H1 (cell line): Measurements from ENCODE around the gene WDR31. TPM values are rescaled to one million over a fixed set of nuclear protein-coding genes. Genes with fewer than 3 reads are reported as not detected.

Experiments used
- ASH2L ChIP-seq: fragments of 200-600, 300-600 bp; sonication (generic); IDR thresholded peaks from one replicate; pipeline ENCODE4 v1.7.1; 2017; ENCODE audit warnings: low read length
- ATF3 ChIP-seq: IDR thresholded peaks from 2 replicates; pipeline ENCODE4 v1.6.1; 2011; ENCODE audit warnings: low read depth, mild to moderate bottlenecking, low read length; ENCODE audit not compliant: insufficient read depth
- BRCA1 ChIP-seq: IDR thresholded peaks from 2 replicates; pipeline ENCODE4 v1.6.1; 2012; ENCODE audit warnings: low read depth, low read length, improper control_type of control experiment
- CBX5 ChIP-seq: fragments of 300-800, 300-1000 bp; sonication (generic); IDR thresholded peaks from 2 replicates; pipeline ENCODE4 v1.7.1; 2016; ENCODE audit warnings: antibody characterized with exemption, low read length, low read depth
- CEBPB ChIP-seq: IDR thresholded peaks from 2 replicates; pipeline ENCODE4 v1.6.1; 2012; ENCODE audit warnings: low read depth, low read length
- CTBP2 ChIP-seq: IDR thresholded peaks from 2 replicates; pipeline ENCODE4 v1.7.0; 2011; ENCODE audit warnings: borderline replicate concordance, mild to moderate bottlenecking, moderate library complexity, mixed read lengths, low read length; ENCODE audit not compliant: insufficient read depth, insufficient read length
- CTCF ChIP-seq, 3 experiments: IDR thresholded peaks; 1 replicate in 2 of 3; 2 replicates in 1 of 3; pipeline versions ENCODE4 v1.5.1 to v1.6.1; 2011; ENCODE audit warnings: low read length in 3 of 3, mild to moderate bottlenecking in 3 of 3, inconsistent platforms in 2 of 3, low read depth in 1 of 3, moderate library complexity in 1 of 3; ENCODE audit not compliant: insufficient read depth in 1 of 3; ENCODE audit errors: control extremely low read depth in 1 of 3
- EP300 ChIP-seq, 2 experiments: IDR thresholded peaks; 1 replicate in 1 of 2; 2 replicates in 1 of 2; pipeline ENCODE4 v1.6.1; 2011 to 2012; ENCODE audit warnings: low read depth in 2 of 2, low read length in 2 of 2, mild to moderate bottlenecking in 2 of 2, borderline replicate concordance in 1 of 2, inconsistent platforms in 1 of 2, moderate library complexity in 1 of 2
- HDAC6 ChIP-seq: IDR thresholded peaks from one replicate; pipeline ENCODE4 v1.7.1; 2012; ENCODE audit warnings: low read depth, mild to moderate bottlenecking, inconsistent platforms, low read length, moderate library complexity
- NANOG ChIP-seq: IDR thresholded peaks from 2 replicates; pipeline ENCODE4 v1.6.1; 2011; ENCODE audit warnings: low read length, low read depth, mild to moderate bottlenecking, inconsistent platforms; ENCODE audit not compliant: insufficient read depth, poor library complexity, severe bottlenecking
- PHF8 ChIP-seq: fragments of 200-600 bp; sonication (generic); conservative IDR thresholded peaks from 2 replicates; pipeline ENCODE4 v1.7.1; 2012; ENCODE audit warnings: low read depth, mild to moderate bottlenecking, inconsistent platforms, low read length, moderate library complexity
- POLR2A ChIP-seq, 2 experiments: IDR thresholded peaks; 1 replicate in 1 of 2; 2 replicates in 1 of 2; pipeline ENCODE4 v1.6.1; 2011; ENCODE audit warnings: low read depth in 2 of 2, low read length in 2 of 2, mild to moderate bottlenecking in 2 of 2; ENCODE audit errors: control extremely low read depth in 1 of 2
- POU5F1 ChIP-seq: IDR thresholded peaks from 2 replicates; pipeline ENCODE4 v1.6.1; 2011; ENCODE audit warnings: low read depth, mild to moderate bottlenecking, low read length, moderate library complexity
- RBBP5 ChIP-seq: IDR thresholded peaks from 2 replicates; pipeline ENCODE4 v1.7.1; 2012; ENCODE audit warnings: low read depth, mild to moderate bottlenecking, inconsistent platforms, low read length, moderate library complexity, borderline replicate concordance
- RFX5 ChIP-seq: IDR thresholded peaks from 2 replicates; pipeline ENCODE4 v1.6.1; 2011; ENCODE audit warnings: low read depth, low read length, improper control_type of control experiment, borderline replicate concordance
- RNF2 ChIP-seq: fragments of 200-900, 300-1000 bp; sonication (generic); IDR thresholded peaks from 2 replicates; pipeline ENCODE4 v1.7.1; 2016; ENCODE audit warnings: borderline replicate concordance, low read depth, mild to moderate bottlenecking, antibody characterized with exemption, low read length; ENCODE audit not compliant: poor library complexity, severe bottlenecking; ENCODE audit errors: missing control alignments
- RXRA ChIP-seq: IDR thresholded peaks from 2 replicates; pipeline ENCODE4 v1.6.1; 2011; ENCODE audit warnings: low read depth, mild to moderate bottlenecking, low read length, moderate library complexity; ENCODE audit not compliant: insufficient read depth
- SIRT6 ChIP-seq: IDR thresholded peaks from one replicate; pipeline ENCODE4 v1.7.1; 2012; ENCODE audit warnings: low read length, inconsistent platforms
- SIX5 ChIP-seq: IDR thresholded peaks from 2 replicates; pipeline ENCODE4 v1.6.1; 2011; ENCODE audit warnings: mild to moderate bottlenecking, low read depth, low read length
- SUZ12 ChIP-seq: fragments of 200-600 bp; sonication (generic); IDR thresholded peaks from 2 replicates; pipeline ENCODE4 v1.6.1; 2012; ENCODE audit warnings: mild to moderate bottlenecking, inconsistent platforms, low read length, moderate library complexity, mixed read lengths
- YY1 ChIP-seq: IDR thresholded peaks from 2 replicates; pipeline ENCODE4 v1.6.1; 2011; ENCODE audit warnings: low read depth, mild to moderate bottlenecking, low read length
- polyA plus RNA-seq, 7 experiments: library from polyadenylated mRNA; depleted of rRNA in 3 of 7; stranded (reverse) in 5 of 7; unstranded in 2 of 7; fragments of >200 nt in 5 of 7; fragments of 200-250 nt in 2 of 7; gene quantifications; 1 replicate in 5 of 7; 2 replicates in 1 of 7; 4 replicates in 1 of 7; pipeline versions ENCODE4 v1.2.1 to v1.2.3, GENCODE V29; 2011 to 2013; ENCODE audit warnings: missing spikeins in 2 of 7, mixed read lengths in 2 of 7
- total RNA-seq: library from RNA; stranded (reverse); fragmentation: NEBNext Ultra II Directional; extraction: Animal tissue kit (Norgen Biotek cat#: 25700); gene quantifications from 2 replicates; pipeline ENCODE4 v1.2.1, GENCODE V29; 2021

Gene WDR31
- total and polyA plus RNA-seq, 2 of the 8 experiments (the other 6 are each of a cell fraction or from before 2014, with no cell fraction given): 0.27 to 0.28 TPM

GRCh38 chr9:113349445-113350094 is 9.5 kb upstream of the WDR31 start, which contains the start of gene BSPRY (continued):
- TF ChIP-seq CTCF (IDR thresholded peaks at IDR 0.05; ENCODE audit: control extremely low read depth in 1 of 3, insufficient read depth in 1 of 3, low read depth in 1 of 3, low read length in 3 of 3) (no peak), YY1 (peak; percentile 47; the same call in 1 of the 2 replicates), SIX5 (no peak), RBBP5 (peak; percentile 72; the same call in 1 of the 2 replicates), POLR2A (IDR thresholded peaks at IDR 0.05; ENCODE audit: control extremely low read depth in 1 of 2, low read depth in 2 of 2, low read length in 2 of 2) (peak in 1 of 2 experiments; percentile 49; a peak in 1 of 3 replicates), CBX5 (no peak), RXRA (no peak), CEBPB (no peak), POU5F1 (no peak), CTBP2 (no peak), ASH2L (no peak), RNF2 (no peak), BRCA1 (no peak), HDAC6 (no peak), PHF8 (peak; percentile 66), NANOG (no peak), ATF3 (no peak), RFX5 (no peak), SUZ12 (no peak), EP300 (IDR thresholded peaks at IDR 0.05; ENCODE audit: borderline replicate concordance in 1 of 2, low read depth in 2 of 2, low read length in 2 of 2) (no peak), SIRT6 (no peak)
